ENCODE data around the gene SLC9A8. TPM values are rescaled to one million over a fixed set of nuclear protein-coding genes. Genes with fewer than 3 reads are reported as not detected.

The SLC9A8 gene
- total RNA-seq, 1 donor from 2014 or later, result 9.4 TPM

DNA sequence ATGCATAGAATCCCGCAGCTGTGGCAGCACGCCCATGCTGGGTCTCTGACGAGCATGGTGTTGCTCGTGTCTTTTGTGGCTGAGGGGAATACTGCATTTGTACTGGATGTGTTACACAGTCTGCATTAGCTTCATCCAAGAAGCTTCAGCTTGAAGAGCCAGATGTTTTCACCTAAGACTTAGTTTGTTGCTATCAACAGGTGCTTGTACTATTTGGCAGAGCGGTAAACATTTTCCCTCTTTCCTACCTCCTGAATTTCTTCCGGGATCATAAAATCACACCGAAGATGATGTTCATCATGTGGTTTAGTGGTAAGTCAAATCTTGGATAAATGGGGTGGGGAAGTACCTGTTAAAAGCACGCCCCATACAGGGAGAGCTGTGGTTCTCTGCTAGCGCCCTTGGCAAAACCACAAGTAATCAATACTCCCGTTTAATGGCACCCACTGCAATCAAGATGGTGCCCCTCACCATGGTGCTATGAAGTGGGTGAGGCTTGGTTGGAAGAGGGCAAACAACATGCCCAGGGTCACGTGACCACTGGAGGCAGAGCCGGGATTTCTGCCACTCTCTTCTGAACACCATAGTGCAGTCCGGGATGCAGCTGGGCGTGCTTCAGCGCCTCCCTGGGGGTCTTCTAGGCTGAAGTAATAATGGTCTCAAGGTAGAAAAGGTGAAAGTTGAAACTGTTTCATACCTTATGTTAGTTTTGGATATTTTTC, 68.3 kb downstream of the SLC9A8 start:
- no peak for DNase-seq (ENCODE audit: low read depth)
- no peaks in the 10 kb centered on the region for H3K36me3 ChIP-seq (ENCODE audit: control insufficient read depth, insufficient read depth, low read length)
- TF ChIP-seq, protein P1, sequence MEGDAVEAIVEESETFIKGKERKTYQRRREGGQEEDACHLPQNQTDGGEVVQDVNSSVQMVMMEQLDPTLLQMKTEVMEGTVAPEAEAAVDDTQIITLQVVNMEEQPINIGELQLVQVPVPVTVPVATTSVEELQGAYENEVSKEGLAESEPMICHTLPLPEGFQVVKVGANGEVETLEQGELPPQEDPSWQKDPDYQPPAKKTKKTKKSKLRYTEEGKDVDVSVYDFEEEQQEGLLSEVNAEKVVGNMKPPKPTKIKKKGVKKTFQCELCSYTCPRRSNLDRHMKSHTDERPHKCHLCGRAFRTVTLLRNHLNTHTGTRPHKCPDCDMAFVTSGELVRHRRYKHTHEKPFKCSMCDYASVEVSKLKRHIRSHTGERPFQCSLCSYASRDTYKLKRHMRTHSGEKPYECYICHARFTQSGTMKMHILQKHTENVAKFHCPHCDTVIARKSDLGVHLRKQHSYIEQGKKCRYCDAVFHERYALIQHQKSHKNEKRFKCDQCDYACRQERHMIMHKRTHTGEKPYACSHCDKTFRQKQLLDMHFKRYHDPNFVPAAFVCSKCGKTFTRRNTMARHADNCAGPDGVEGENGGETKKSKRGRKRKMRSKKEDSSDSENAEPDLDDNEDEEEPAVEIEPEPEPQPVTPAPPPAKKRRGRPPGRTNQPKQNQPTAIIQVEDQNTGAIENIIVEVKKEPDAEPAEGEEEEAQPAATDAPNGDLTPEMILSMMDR (IDR thresholded peaks at IDR 0.05; ENCODE audit: insufficient read depth, low read length, poor library complexity, severe bottlenecking), result no peak
- no peaks in the 10 kb centered on the region for H3K27me3 ChIP-seq (ENCODE audit: control insufficient read depth, insufficient read depth, low read length)
- no peak overlapping the region for H3K4me3 ChIP-seq (ENCODE audit: low read depth, low read length)

DNA sequence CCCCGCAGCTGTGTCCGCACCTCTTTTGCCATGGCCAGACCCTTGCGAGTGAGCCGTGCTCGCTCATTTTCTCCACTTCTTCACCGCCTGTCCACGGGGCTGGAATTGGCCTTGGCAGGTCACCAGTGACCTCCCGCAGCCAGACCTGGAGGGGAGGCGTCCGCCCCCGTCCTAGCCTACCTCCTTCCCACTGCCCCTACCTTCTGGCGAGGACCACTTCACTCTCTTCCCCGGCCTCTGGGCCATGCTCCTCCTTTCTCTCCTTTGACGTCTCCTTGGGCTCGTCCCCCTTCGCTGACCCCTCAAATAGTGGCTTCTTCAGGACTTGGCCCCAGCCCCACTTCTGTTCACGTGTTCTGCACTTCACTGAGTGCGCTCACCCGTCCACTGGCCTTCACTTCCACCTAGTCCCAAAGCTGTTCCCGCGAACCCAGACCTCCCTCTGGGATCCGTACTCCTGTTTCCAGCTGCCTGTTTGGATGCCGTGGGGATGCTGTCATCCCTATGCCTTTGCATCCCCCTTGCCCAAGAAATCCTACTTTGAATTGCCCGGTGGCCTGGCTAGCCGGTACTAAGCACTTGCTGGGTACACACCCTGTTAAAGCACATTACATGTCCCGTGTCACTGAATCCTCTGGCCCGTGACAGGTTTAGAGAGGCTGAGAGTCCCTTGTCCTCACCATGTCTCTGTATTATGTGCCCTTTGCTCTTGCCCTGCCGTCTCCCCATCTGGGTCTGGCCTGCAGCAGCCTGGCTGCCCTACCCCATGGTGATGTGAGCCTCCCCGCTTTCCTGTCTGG, 69.7 kb downstream of the SLC9A8 start:
- no peak for DNase-seq (ENCODE audit: low read depth)
- Histone ChIP-seq H3K36me3 (ENCODE audit: control insufficient read depth, insufficient read depth, low read length) (no peaks in the 10 kb centered on the region), H3K4me3 (ENCODE audit: low read depth, low read length) (no peak overlapping the region), H3K27me3 (ENCODE audit: control insufficient read depth, insufficient read depth, low read length) (no peaks in the 10 kb centered on the region)
- TF ChIP-seq, protein P1 (IDR thresholded peaks at IDR 0.05; ENCODE audit: insufficient read depth, low read length, poor library complexity, severe bottlenecking), result no peak

DNA sequence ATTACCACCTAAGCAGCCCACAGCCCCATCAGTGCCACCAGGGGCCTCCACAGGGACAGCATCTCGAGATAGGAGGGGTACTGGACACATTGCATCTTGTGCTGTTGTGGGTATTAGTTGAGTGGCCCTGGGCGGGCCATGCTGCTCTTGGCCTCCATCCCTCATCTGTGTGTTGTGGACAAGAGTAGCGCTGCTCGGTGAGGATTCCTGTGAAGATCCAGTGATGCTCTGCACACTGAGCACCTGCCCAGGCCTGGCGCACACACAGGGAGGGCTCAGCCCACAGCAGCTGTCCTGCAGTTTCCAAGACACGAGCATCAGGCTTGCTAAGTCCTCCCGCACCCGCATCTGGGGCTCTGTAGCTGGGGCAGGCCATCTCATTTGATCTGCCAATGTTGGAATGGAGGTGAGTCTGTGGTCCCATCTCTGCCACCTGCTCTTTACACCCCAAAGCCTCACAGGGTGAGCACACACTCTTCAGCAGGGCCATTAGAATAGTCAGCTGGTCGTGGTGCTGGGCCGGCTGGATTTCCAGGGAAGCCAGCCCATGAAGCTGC, 70.7 kb downstream of the SLC9A8 start:
- Histone ChIP-seq H3K36me3 (ENCODE audit: control insufficient read depth, insufficient read depth, low read length) (no peaks in the 10 kb centered on the region), H3K4me3 (ENCODE audit: low read depth, low read length) (no peak overlapping the region), H3K27me3 (ENCODE audit: control insufficient read depth, insufficient read depth, low read length) (no peaks in the 10 kb centered on the region)
- DNase-seq (ENCODE audit: low read depth), result no peak
- TF ChIP-seq, protein P1 (IDR thresholded peaks at IDR 0.05; ENCODE audit: insufficient read depth, low read length, poor library complexity, severe bottlenecking), result no peak

DNA sequence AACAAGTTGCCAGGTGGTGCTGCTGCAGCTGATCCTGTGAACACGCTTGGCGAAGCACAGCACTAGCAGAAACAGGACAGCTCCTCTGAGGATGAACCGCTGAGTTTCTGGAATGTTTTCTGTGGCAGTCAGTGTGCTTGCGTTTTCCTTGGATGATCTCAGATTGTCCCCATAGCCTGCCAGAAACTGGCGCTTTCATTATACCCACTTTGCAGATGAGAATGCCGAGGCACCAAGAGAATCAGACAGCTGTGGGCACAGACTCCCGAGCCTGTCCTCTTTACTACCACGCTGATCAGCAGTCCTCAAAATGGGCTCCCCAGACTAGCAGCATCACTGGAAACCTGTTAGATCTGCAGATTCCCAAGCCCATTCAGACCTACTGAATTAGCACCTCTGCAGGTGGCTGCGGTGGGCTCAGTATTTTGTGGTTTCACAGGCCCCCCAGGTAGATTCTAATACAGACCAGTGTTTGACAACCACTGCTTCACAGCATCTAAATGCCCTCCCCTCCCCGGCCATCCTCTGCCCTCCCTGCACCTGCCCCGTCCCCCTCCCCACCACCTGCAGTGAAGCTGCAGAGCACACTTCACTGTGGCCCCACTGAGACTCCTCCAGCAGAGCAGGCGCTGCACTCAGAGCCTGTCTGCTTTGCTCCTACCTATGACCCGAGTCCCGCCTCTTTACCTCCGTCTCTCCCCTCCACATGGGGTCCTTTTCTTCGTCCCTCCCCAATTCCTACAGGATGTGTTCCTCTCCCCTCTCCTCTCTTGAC, 73.1 kb downstream of the SLC9A8 start:
- no peaks in the 10 kb centered on the region for H3K36me3 ChIP-seq (ENCODE audit: control insufficient read depth, insufficient read depth, low read length)
- DNase-seq (ENCODE audit: low read depth), result no peak
- TF ChIP-seq, protein P1 (IDR thresholded peaks at IDR 0.05; ENCODE audit: insufficient read depth, low read length, poor library complexity, severe bottlenecking), result no peak

DNA sequence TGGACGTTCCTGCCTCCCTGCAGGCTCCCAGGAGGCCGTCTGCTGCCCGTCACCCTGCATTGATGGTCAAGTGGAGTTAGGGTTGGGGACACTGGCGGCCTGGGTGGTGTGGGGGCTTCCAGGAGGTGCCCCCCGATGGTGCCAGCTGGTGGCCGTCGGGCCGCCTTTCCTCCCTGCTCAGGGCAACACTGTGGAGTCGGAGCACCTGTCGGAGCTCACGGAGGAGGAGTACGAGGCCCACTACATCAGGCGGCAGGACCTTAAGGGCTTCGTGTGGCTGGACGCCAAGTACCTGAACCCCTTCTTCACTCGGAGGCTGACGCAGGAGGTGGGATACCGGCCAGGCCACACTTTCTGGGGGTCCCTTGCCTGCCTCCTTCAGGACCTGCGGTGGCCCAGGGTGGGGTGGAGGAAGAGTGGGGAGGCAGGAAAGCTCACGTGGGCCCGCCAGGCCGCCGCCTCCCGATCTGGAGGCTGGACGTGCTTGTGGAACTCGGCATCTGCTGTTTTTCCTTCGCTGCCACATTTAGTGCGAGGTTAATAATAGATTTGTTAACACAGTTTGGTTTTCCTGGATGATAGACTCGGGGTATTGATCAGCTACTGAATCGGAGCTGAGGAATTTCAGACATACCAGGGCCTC, 74.1 kb downstream of the SLC9A8 start:
- TF ChIP-seq, protein P1 (IDR thresholded peaks at IDR 0.05; ENCODE audit: insufficient read depth, low read length, poor library complexity, severe bottlenecking), result no peak
- no peak for DNase-seq (ENCODE audit: low read depth)

More for the DNA sequence above, 73.1 kb downstream of the SLC9A8 start:
- no peaks in the 10 kb centered on the region for H3K27me3 ChIP-seq (ENCODE audit: control insufficient read depth, insufficient read depth, low read length)
- H3K4me3 ChIP-seq (ENCODE audit: low read depth, low read length), result no peak overlapping the region

More for the DNA sequence above, 74.1 kb downstream of the SLC9A8 start:
- Histone ChIP-seq H3K4me3 (ENCODE audit: low read depth, low read length) (no peak overlapping the region), H3K27me3 (ENCODE audit: control insufficient read depth, insufficient read depth, low read length) (no peaks in the 10 kb centered on the region), H3K36me3 (ENCODE audit: control insufficient read depth, insufficient read depth, low read length) (no peaks in the 10 kb centered on the region)
